ENCODE results near the gene FAM131B.

The FAM131B gene

GRCh38 chr7:143363016-143363937 lies 764 bp upstream of the FAM131B start:
- H3K4me3 ChIP-seq (ENCODE audit: low read depth, low read length), result peak overlapping the region; percentile 36
- DNase-seq (ENCODE audit: low read depth), result no peak

DNA sequence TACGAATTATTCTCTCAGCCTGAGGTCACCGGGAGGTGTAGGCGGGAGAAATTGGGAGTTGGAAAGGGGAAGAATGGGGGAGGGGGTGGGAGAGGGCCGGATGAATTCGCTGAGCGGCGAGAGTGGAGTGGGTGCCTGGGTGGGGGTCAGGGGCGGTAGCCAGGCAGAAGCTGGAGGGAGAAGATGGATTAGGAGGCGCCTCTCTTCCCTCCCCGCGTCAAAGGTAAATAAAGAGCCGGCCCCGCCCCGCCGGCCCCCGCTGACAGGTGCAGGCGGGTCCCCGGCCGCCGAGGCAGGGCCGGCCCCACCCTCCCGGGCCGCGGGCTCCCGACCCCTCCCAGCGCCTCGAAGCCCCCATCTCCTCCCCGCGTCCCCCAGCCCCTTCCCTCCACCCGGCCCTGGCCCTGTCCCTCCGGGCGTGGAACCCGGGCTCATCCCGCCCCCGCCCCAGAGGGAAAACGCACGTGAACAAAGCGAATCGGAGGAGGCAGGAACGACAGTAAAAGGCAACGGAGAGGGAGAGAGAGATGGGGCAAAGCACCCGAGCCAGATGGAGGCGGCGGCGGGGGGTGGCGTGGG lies 872 bp downstream of the FAM131B start:
- H3K4me3 ChIP-seq (ENCODE audit: low read depth, low read length), result peak overlapping the region; percentile 66
- no peak for DNase-seq (ENCODE audit: low read depth)

DNA sequence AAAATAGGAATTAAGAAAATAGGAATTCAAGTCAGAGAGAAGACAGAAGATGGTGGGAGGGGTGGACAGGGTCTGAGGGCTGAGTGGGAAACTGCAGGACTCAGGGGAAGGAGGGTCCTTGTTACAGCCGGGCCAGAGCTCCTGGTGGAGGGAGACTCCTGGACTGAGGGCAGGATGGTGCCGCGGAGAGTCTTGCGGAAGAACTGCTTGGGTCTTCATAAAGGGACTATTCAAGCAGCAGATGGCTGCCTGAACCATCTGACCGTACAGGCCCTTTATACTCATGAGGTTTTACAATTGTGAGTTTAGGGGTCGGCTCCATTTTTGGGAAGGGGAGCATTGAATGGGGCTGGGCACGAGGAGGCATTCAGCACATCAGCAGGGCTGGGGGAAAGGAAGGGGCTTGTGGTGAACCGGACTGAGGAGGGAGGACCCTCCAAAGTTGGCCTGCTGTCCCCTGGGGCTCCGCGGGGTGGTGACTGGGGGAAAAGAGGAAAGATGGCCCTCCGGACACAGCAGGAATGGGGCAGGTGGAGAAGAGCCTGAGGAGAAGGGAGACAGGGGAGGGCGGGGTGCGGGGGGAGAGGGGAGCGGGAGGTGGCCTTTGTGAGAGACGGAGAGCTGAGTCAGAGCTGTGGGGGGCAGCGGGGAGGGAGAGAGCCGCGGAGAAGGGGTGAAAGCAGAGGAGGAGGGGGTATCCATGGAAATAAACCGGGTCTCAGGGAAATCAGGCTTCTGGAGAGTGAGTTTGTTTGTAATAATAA lies 1.5 kb downstream of the FAM131B start:
- DNase-seq (ENCODE audit: low read depth), result no peak
- H3K4me3 ChIP-seq (ENCODE audit: low read depth, low read length), result no peak overlapping the region

DNA sequence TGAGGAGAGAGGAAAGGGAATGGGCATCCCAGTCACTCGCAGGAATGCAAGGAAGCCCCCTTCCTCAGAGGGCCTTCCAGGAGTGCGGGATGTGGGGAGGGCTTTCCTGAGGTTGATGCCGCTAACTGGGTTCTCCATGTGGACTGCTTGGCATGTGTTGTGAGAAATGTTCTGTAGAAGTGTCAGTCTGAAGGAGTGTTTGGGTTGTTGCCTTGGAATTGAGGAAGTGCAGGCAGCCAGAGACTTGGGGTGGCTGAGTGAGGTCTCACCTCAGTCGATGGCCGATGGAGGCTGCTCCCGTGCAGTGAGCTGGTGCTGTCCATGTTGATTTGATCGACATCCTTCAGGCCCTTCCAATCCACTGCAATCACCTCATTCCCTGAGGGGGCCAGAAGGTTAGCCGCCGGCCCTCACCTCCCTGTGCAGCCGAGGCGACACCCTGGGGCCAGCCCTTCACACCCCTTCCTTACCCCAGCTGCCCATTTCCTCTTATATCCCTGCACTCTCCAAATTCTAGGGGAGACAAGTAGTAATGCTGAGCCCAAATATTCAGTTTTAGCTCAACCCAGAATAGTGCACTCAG lies 2.7 kb downstream of the FAM131B start:
- no peak for DNase-seq (ENCODE audit: low read depth)
- H3K4me3 ChIP-seq (ENCODE audit: low read depth, low read length), result no peak overlapping the region

DNA sequence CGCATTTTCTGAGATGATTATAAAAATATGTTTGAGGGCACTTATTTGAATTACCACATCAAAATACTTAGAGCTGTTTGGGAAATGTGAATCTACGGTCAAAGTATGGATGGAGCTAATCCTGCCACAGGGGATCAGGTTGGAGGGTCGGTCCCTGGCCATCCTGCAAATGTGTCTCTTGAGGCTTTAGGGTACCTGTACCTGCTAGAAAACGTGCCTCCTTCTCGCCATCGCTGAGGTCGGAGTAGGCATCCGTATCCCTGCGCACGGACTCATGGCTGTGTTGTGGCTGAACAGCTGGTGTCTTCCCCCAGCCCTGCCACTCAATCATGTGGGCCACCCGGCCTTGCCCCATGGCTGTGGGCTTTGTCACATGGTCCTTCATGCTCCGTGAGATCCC lies 3.9 kb downstream of the FAM131B start:
- no peak overlapping the region for H3K4me3 ChIP-seq (ENCODE audit: low read depth, low read length)
- no peak for DNase-seq (ENCODE audit: low read depth)

DNA sequence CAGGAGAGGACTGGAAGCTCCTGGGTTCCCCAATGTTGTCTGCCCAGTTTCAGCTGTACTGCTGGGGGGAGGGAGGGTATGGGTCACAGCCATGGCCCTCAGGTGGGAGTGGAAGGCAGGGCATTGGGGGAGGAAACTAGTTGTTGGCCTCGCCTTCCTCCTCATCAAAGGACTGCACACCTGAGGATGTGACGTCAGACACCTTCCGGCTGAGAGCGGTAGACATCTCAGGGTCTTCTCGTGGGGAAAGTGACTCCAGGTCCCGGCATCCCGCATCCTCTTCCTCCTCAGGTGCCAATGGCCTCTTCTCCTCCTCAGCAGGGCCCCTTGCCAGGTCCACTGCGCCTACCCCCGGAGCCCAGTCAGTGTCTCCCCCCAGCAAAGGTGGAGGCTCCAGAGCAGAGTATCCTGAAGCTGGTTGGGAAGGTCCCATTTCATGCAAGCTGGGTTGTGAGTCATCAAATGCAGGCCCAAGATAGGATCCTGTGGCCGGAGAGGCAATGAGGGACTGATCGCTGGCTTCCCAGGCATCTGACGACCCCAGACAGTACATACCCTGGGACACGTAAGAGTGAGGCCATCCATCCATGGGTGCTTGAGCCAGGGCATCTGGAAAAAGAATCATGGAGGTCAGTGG lies 6.0 kb downstream of the FAM131B start:
- no peak for DNase-seq (ENCODE audit: low read depth)

GRCh38 chr7:143355450-143356385 lies 6.8 kb downstream of the FAM131B start:
- DNase-seq (ENCODE audit: low read depth), result no peak
- no peak overlapping the region for H3K4me3 ChIP-seq (ENCODE audit: low read depth, low read length)

More for the DNA sequence above, 6.0 kb downstream of the FAM131B start:
- H3K4me3 ChIP-seq (ENCODE audit: low read depth, low read length), result no peak overlapping the region

GRCh38 chr7:143354965-143355364 lies 7.5 kb downstream of the FAM131B start:
- DNase-seq (ENCODE audit: low read depth), result no peak
- no peak overlapping the region for H3K4me3 ChIP-seq (ENCODE audit: low read depth, low read length)

- no peak overlapping the region for H3K4me3 ChIP-seq (ENCODE audit: low read depth, low read length)
- no peak for DNase-seq (ENCODE audit: low read depth)
Observed at GRCh38 chr7:143354376-143354775, 8.1 kb downstream of the FAM131B start.

DNA sequence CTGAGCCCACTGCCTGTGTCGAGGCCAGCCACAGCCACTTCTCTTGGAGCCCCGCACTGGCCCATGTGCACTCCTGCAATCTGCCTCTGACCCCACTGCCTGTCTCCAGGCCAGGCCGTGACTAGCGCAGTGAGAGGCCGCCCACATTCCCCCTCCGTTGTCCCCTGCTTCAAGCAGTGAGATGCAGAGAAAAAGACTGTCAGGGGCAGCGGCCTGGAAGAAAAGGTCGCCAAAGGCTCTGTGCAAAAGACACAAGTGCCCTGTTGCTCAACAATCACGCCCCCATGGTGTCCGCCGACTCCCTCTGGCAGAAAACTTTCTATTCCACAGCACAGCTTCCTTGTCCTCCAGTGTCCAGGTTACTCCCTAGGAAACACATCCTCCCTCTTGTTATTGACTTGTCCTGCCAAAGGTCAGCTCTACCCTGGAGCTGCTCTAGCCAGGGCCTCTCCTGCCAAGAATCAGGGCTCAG lies 9.9 kb downstream of the FAM131B start:
- no peak for DNase-seq (ENCODE audit: low read depth)
- H3K4me3 ChIP-seq (ENCODE audit: low read depth, low read length), result no peak overlapping the region

GRCh38 chr7:143351574-143351973 lies 10.9 kb downstream of the FAM131B start:
- no peak overlapping the region for H3K4me3 ChIP-seq (ENCODE audit: low read depth, low read length)
- no peak for DNase-seq (ENCODE audit: low read depth)

DNA sequence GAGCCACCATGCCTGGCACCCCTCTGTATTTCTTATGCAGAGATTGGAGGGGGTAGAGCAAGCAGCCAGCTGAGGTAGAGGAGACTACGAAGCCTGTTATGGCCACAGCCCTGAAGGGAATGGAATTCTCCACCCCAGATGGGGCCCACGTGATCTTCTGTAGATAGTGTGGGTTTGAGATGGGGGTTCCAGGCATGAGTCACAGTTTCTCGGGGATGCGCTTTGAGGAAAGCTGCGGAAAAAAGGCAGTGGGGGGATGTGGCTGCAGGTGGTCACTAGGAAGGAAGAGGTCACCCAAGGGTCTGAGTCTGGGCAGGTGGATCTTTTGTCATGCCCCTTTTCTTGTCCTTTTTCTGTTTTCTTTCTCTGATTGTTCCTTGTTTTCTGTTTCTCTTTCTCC lies 11.5 kb downstream of the FAM131B start:
- H3K4me3 ChIP-seq (ENCODE audit: low read depth, low read length), result no peak overlapping the region
- no peak for DNase-seq (ENCODE audit: low read depth)

DNA sequence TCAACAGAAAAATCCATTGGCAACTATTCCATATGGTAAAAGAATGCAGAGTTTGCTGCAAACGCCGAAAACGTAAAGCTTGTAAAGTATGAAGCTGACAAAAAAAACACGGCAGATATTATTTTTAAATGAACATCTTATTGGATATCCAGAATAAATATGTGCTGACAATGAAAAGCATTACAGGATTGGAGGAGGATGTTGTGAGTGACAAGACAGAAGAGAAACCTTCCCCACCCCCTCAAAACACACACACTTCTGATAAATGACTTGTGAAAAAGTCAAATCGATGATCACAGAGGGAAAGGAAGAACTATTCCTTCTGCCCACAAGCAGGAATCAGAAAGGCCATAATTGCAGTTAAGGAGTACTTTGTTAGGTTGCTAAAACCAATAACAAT lies 14.6 kb downstream of the FAM131B start:
- H3K4me3 ChIP-seq (ENCODE audit: low read depth, low read length), result no peak overlapping the region
- DNase-seq (ENCODE audit: low read depth), result no peak

DNA sequence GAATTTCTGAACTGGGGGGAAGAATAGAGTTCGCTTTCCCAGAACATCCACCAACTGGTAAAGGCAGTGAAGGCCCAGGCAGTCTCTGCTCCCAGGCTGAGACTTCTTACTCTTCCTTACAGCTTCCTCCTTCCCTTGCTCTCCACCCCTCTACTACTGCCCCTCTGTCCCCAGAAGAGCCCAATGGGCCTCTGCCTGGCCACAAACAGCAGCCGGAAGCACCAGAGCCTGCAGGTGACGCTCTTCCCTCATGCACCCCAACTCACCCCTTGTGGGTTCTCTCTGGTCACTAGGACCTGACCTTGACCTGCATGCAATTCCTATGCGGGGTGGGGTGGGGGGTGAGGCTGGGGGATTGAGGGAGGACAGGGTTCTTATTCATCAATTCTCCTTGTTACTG lies 16.5 kb downstream of the FAM131B start:
- no peak overlapping the region for H3K4me3 ChIP-seq (ENCODE audit: low read depth, low read length)
- no peak for DNase-seq (ENCODE audit: low read depth)

DNA sequence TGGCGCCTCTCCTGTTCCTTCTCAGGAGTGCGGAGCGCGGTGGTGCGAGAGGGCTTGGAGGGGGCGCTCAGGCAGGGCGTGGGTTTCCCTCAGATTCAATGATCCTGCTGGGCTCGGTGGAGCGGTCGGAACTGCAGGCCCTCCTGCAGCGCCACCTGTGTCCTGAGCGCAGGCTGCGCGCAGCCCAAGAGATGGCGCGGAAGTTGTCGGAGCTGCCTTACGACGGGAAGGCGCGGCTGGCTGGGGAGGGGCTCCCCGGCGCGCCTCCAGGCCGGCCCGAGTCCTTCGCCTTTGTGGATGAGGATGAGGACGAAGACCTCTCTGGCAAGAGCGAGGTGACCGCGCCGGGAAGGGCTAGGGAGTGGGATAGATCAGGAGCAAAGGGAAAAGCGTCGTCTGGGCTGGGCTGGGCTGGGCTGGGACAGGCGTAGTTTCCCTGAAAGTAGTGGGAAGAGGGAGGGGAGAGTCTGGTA lies 17.0 kb downstream of the FAM131B start:
- peak overlapping the region; percentile 17 for H3K4me3 ChIP-seq (ENCODE audit: low read depth, low read length)

GRCh38 chr7:143343596-143343995 lies 18.9 kb downstream of the FAM131B start:
- DNase-seq (ENCODE audit: low read depth), result no peak
- no peak overlapping the region for H3K4me3 ChIP-seq (ENCODE audit: low read depth, low read length)

More for the DNA sequence above, 17.0 kb downstream of the FAM131B start:
- DNase-seq (ENCODE audit: low read depth), result no peak

DNA sequence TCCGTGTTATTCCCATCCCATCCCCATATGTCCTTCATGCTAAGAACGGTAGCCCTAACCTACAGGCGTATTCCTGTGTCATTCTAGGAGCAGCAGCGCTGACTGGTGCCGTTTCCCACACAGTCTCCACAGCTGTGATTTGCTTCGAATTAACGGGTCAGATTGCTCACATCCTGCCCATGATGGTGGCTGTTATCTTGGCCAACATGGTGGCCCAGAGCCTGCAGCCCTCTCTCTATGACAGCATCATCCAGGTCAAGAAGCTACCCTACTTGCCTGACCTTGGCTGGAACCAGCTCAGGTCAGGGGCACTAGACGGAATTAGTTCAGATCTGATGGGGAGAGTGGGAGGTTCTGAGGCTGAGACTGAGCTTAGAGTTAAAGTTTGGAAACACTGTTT lies 20.7 kb downstream of the FAM131B start:
- no peak overlapping the region for H3K4me3 ChIP-seq (ENCODE audit: low read depth, low read length)
- no peak for DNase-seq (ENCODE audit: low read depth)

GRCh38 chr7:143337216-143337615 lies 25.3 kb downstream of the FAM131B start:
- DNase-seq (ENCODE audit: low read depth), result no peak
- no peak overlapping the region for H3K4me3 ChIP-seq (ENCODE audit: low read depth, low read length)

All from skeletal muscle cell (primary cell).